WTC11 (cell line): Measurements from ENCODE around the gene PLEKHF1. TPM values are rescaled to one million over a fixed set of nuclear protein-coding genes. Genes with fewer than 3 reads are reported as not detected.

Experiments
- ATAC-seq: fragments of 200-7000 bp; cut with Tn5 transposase; 2 replicates; pipeline ENCODE4 v1.10.0; 2021; ENCODE audit warnings: mild to moderate bottlenecking, moderate library complexity
- CTCF ChIA-PET: fragments of 300-600 bp; sonication (Branson Sonifier 250); formaldehyde crosslinking; loops from one replicate; lab custom pipeline; 2021; ENCODE audit warnings: antibody characterized with exemption; lab: Charles Lee
- POLR2A ChIA-PET: fragments of 350-600 bp; sonication (Branson Sonifier 250); formaldehyde crosslinking; loops from one replicate; lab custom pipeline; 2021; ENCODE audit warnings: antibody characterized with exemption; lab: Charles Lee
- DNase-seq: peaks from one replicate; pipeline ENCODE4 v3.0.0; 2021; ENCODE audit warnings: low spot score
- H3K27ac Mint-ChIP-seq: 2 replicates; pipeline ENCODE4 v1.8.0; 2021; ENCODE audit warnings: mixed read lengths
- H3K27me3 Mint-ChIP-seq: 2 replicates; pipeline ENCODE4 v1.8.0; 2021; ENCODE audit warnings: low read depth, mild to moderate bottlenecking, moderate library complexity, mixed read lengths
- H3K36me3 Mint-ChIP-seq: 2 replicates; pipeline ENCODE4 v1.8.0; 2021; ENCODE audit warnings: mixed read lengths
- H3K4me1 Mint-ChIP-seq: 2 replicates; pipeline ENCODE4 v1.8.0; 2022; ENCODE audit warnings: mixed read lengths
- H3K4me3 Mint-ChIP-seq: 2 replicates; pipeline ENCODE4 v1.8.0; 2021; ENCODE audit warnings: mild to moderate bottlenecking, moderate library complexity, mixed read lengths
- H3K9me3 Mint-ChIP-seq: 2 replicates; pipeline ENCODE4 v1.8.0; 2021; ENCODE audit warnings: mixed read lengths
- AR ChIP-seq: fragments of 250-450 bp; sonication (Bioruptor Pico); IDR thresholded peaks from 2 replicates; pipeline ENCODE4 v1.9.0; 2021; ENCODE audit warnings: mild to moderate bottlenecking
- ATF6 ChIP-seq: sonication (generic); formaldehyde crosslinking; IDR thresholded peaks from 2 replicates; pipeline ENCODE4 v1.8.1; 2023; ENCODE audit warnings: mild to moderate bottlenecking, missing genetic modification reagents
- E2F5 ChIP-seq: sonication (generic); formaldehyde crosslinking; IDR thresholded peaks from 2 replicates; pipeline ENCODE4 v1.8.1; 2022; ENCODE audit warnings: mild to moderate bottlenecking, moderate library complexity, missing genetic modification reagents
- GABPB1 ChIP-seq: sonication (generic); formaldehyde crosslinking; IDR thresholded peaks from 2 replicates; pipeline ENCODE4 v1.8.1; 2023; ENCODE audit warnings: mild to moderate bottlenecking, missing genetic modification reagents
- IRF2 ChIP-seq: sonication (generic); formaldehyde crosslinking; IDR thresholded peaks from 2 replicates; pipeline ENCODE4 v1.8.0; 2022; ENCODE audit warnings: low read depth, missing genetic modification reagents, borderline replicate concordance
- JUN ChIP-seq: sonication (generic); formaldehyde crosslinking; IDR thresholded peaks from 2 replicates; pipeline ENCODE4 v1.8.0; 2023; ENCODE audit warnings: mild to moderate bottlenecking, missing genetic modification reagents
- NFE2L1 ChIP-seq: sonication (generic); formaldehyde crosslinking; IDR thresholded peaks from 2 replicates; pipeline ENCODE4 v1.8.1; 2023; ENCODE audit warnings: missing genetic modification reagents
- OVOL2 ChIP-seq: fragments of 250-450 bp; sonication (Bioruptor Pico); IDR thresholded peaks from 2 replicates; pipeline ENCODE4 v1.9.0; 2021; ENCODE audit warnings: mild to moderate bottlenecking, borderline replicate concordance
- PREB ChIP-seq: sonication (generic); formaldehyde crosslinking; IDR thresholded peaks from 2 replicates; pipeline ENCODE4 v1.8.1; 2022; ENCODE audit warnings: mild to moderate bottlenecking, missing genetic modification reagents, moderate library complexity, borderline replicate concordance
- SOX15 ChIP-seq: fragments of 250-450 bp; sonication (Bioruptor Pico); IDR thresholded peaks from 2 replicates; pipeline ENCODE4 v1.9.0; 2021; ENCODE audit warnings: mild to moderate bottlenecking
- ZBTB21 ChIP-seq: sonication (generic); formaldehyde crosslinking; IDR thresholded peaks from 2 replicates; pipeline ENCODE4 v1.8.1; 2023; ENCODE audit warnings: mild to moderate bottlenecking, missing genetic modification reagents, borderline replicate concordance
- ZMAT4 ChIP-seq: fragments of 250-450 bp; sonication (Bioruptor Pico); IDR thresholded peaks from 2 replicates; pipeline ENCODE4 v1.9.0; 2021; ENCODE audit warnings: mild to moderate bottlenecking
- ZNF512 ChIP-seq: sonication (generic); formaldehyde crosslinking; IDR thresholded peaks from 2 replicates; pipeline ENCODE4 v1.8.1; 2022; ENCODE audit warnings: missing genetic modification reagents, borderline replicate concordance
- total RNA-seq: library from RNA; stranded (reverse); gene quantifications from 3 replicates; pipeline ENCODE4 v1.2.3, GENCODE V29; 2021

PLEKHF1 gene
- total RNA-seq, 1 experiment from 2014 or later: 17.9 TPM

GRCh38 chr19:29643361-29643935, 21.8 kb upstream of the PLEKHF1 start (continued):
- TF ChIP-seq OVOL2 (no peak), ZBTB21 (no peak), ZNF512 (no peak), ATF6 (CRISPR knock-in tag) (no peak), E2F5 (CRISPR knock-in tag) (no peak), SOX15 (no peak), AR (CRISPR knock-in tag) (no peak)
- TF ChIP-seq, all 79 proteins: peak for 0

- no peak for ATAC-seq
- H3K4me1 Mint-ChIP-seq: peaks cover 19% of the 10 kb centered on the region
- CTCF ChIA-PET: interaction anchor here (0.6 to 3.1 kb wide), 2 partner anchors 73 to 101 kb away, joined by 4 to 15 read pairs; no protein-coding TSS in a partner anchor
- POLR2A ChIA-PET: no interaction called here
- no peaks in the 10 kb centered on the region for H3K27me3 Mint-ChIP-seq
- H3K9me3 Mint-ChIP-seq: no peaks in the 10 kb centered on the region
- no peak for TF ChIP-seq IRF2 (CRISPR knock-in tag)
- no peak for TF ChIP-seq JUN (CRISPR knock-in tag)
- no peak for TF ChIP-seq PREB (CRISPR knock-in tag)
- no peak for TF ChIP-seq ZMAT4 (CRISPR knock-in tag)
- no peak for TF ChIP-seq E2F5 (CRISPR knock-in tag)
- TF ChIP-seq GABPB1 (CRISPR knock-in tag): no peak
- TF ChIP-seq NFE2L1 (CRISPR knock-in tag): no peak
- H3K27ac Mint-ChIP-seq: no peak overlapping the region
- no peak overlapping the region for H3K4me3 Mint-ChIP-seq
- no peaks in the 10 kb centered on the region for H3K36me3 Mint-ChIP-seq
- DNase-seq: no peak
Observed at GRCh38 chr19:29644210-29644609, 21.1 kb upstream of the PLEKHF1 start.
